CD14-positive monocyte (primary cell): ENCODE data around the gene RECQL5. TPM values are rescaled to one million over a fixed set of nuclear protein-coding genes. Genes with fewer than 3 reads are reported as not detected.

Experiments
- DNase-seq, 3 donors: peaks; one replicate each; pipeline ENCODE4 v3.0.0-alpha.2; 2011 to 2022
- H2AFZ ChIP-seq: 2 replicates; pipeline ENCODE4 v1.6.0; 2012; ENCODE audit warnings: mild to moderate bottlenecking, low read depth, low read length, inconsistent platforms; ENCODE audit not compliant: insufficient read depth, poor library complexity, severe bottlenecking
- H3K27ac ChIP-seq, 2 donors: 1 replicate in 1 of 2; 2 replicates in 1 of 2; pipeline ENCODE4 v1.5.1; 2012 to 2013; ENCODE audit warnings: low read length in 2 of 2, control low read depth in 1 of 2, inconsistent platforms in 1 of 2, low read depth in 1 of 2, mild to moderate bottlenecking in 1 of 2
- H3K27me3 ChIP-seq, 2 donors: one replicate each; pipeline versions ENCODE4 v1.6.0 to v1.6.1; 2011 to 2013; ENCODE audit warnings: low read length in 2 of 2; ENCODE audit not compliant: control insufficient read depth in 2 of 2, insufficient read depth in 2 of 2
- H3K36me3 ChIP-seq, 2 donors: replicated peaks in 1 of 2; 1 replicate in 1 of 2; 2 replicates in 1 of 2; pipeline versions ENCODE4 v1.5.1 to v1.6.1; 2012 to 2013; ENCODE audit warnings: low read length in 2 of 2, control low read depth in 1 of 2, inconsistent platforms in 1 of 2, mild to moderate bottlenecking in 1 of 2; ENCODE audit not compliant: insufficient read depth in 2 of 2, control insufficient read depth in 1 of 2
- H3K4me1 ChIP-seq, 2 donors: 1 replicate in 1 of 2; 2 replicates in 1 of 2; pipeline versions ENCODE4 v1.5.1 to v1.6.1; 2012 to 2013; ENCODE audit warnings: low read length in 2 of 2, control low read depth in 1 of 2, inconsistent platforms in 1 of 2, mild to moderate bottlenecking in 1 of 2, moderate library complexity in 1 of 2; ENCODE audit not compliant: insufficient read depth in 2 of 2, control insufficient read depth in 1 of 2
- H3K4me2 ChIP-seq: replicated peaks from 2 replicates; pipeline ENCODE3; 2012; ENCODE audit warnings: low read length, moderate library complexity, mild to moderate bottlenecking; ENCODE audit not compliant: poor library complexity, severe bottlenecking; ENCODE audit errors: extremely low read depth
- H3K4me3 ChIP-seq, 3 experiments: fragments of 200-600 bp in 1 of 3; sonication (generic) in 1 of 3; replicated peaks in 1 of 3; 1 replicate in 2 of 3; 2 replicates in 1 of 3; pipeline ENCODE4 v1.5.1; 2011 to 2013; ENCODE audit warnings: low read length in 3 of 3, mild to moderate bottlenecking in 3 of 3, control low read depth in 2 of 3, low read depth in 2 of 3, inconsistent platforms in 1 of 3, moderate library complexity in 1 of 3
- H3K79me2 ChIP-seq: 2 replicates; pipeline ENCODE4 v1.6.0; 2012; ENCODE audit warnings: mild to moderate bottlenecking, control low read depth, inconsistent platforms, low read length, moderate library complexity; ENCODE audit not compliant: insufficient read depth
- H3K9ac ChIP-seq: 2 replicates; pipeline ENCODE4 v1.6.0; 2017; ENCODE audit warnings: low read length, mild to moderate bottlenecking; ENCODE audit not compliant: insufficient read depth, poor library complexity, severe bottlenecking
- H3K9me3 ChIP-seq, 2 donors: replicated peaks in 1 of 2; 1 replicate in 1 of 2; 2 replicates in 1 of 2; pipeline versions ENCODE4 v1.5.1 to v1.6.1; 2012 to 2013; ENCODE audit warnings: low read length in 2 of 2, control low read depth in 1 of 2; ENCODE audit not compliant: control insufficient read depth in 1 of 2, insufficient read depth in 1 of 2
- H4K20me1 ChIP-seq: 2 replicates; pipeline ENCODE4 v1.6.0; 2012; ENCODE audit warnings: mild to moderate bottlenecking, low read length, control low read depth, moderate library complexity; ENCODE audit not compliant: insufficient read depth
- H3K27ac Mint-ChIP-seq, 7 donors: one replicate each; pipeline ENCODE4 v1.8.0; 2020; ENCODE audit warnings: mild to moderate bottlenecking in 7 of 7, mixed read lengths in 7 of 7, moderate library complexity in 6 of 7, inconsistent platforms in 2 of 7
- H3K27me3 Mint-ChIP-seq, 3 donors: one replicate each; pipeline ENCODE4 v1.8.0; 2021 to 2022; ENCODE audit warnings: low read depth in 3 of 3, mild to moderate bottlenecking in 3 of 3, mixed read lengths in 3 of 3, moderate library complexity in 3 of 3, inconsistent platforms in 1 of 3
- H3K36me3 Mint-ChIP-seq, 2 donors: one replicate each; pipeline ENCODE4 v1.8.0; 2020; ENCODE audit warnings: mixed read lengths in 2 of 2, inconsistent platforms in 1 of 2, mild to moderate bottlenecking in 1 of 2
- H3K4me1 Mint-ChIP-seq: one replicate; pipeline ENCODE4 v1.8.0; 2020; ENCODE audit warnings: mild to moderate bottlenecking, mixed read lengths
- H3K4me3 Mint-ChIP-seq, 2 donors: one replicate each; pipeline ENCODE4 v1.8.0; 2020; ENCODE audit warnings: mild to moderate bottlenecking in 2 of 2, mixed read lengths in 2 of 2, moderate library complexity in 1 of 2
- H3K9me3 Mint-ChIP-seq, 7 donors: one replicate each; pipeline ENCODE4 v1.8.0; 2020 to 2022; ENCODE audit warnings: mixed read lengths in 7 of 7, mild to moderate bottlenecking in 6 of 7, moderate library complexity in 6 of 7, inconsistent platforms in 2 of 7
- WGBS: methylation state at CpG from one replicate; pipeline ENCODE4 v1.1.5; 2013; ENCODE audit warnings: missing lambda C conversion rate; ENCODE audit not compliant: insufficient coverage; 5-methylcytosine and 5-hydroxymethylcytosine counted together
- intact Hi-C, 2 donors: fragments of 100-400 bp; cut with micrococcal nuclease; formaldehyde crosslinking; loops; one replicate each; pipeline versions ENCODE4 v1.15.0 to v1.15.1; 2023
- polyA plus RNA-seq, 3 donors: library from polyadenylated mRNA; depleted of rRNA in 1 of 3; unstranded in 2 of 3; stranded (reverse) in 1 of 3; fragments of 300-500 nt in 2 of 3; fragments of >200 nt in 1 of 3; fragmentation: Illumina TruSeq in 2 of 3; gene quantifications; 1 replicate in 2 of 3; 2 replicates in 1 of 3; pipeline ENCODE4 v1.2.3, GENCODE V29; 2012 to 2021
- TF ChIP-seq, protein P1 (sequence below): fragments of 200-600 bp; IDR thresholded peaks from one replicate; pipeline ENCODE4 v1.8.0; 2022; ENCODE audit warnings: antibody characterized with exemption, mild to moderate bottlenecking

Gene RECQL5
- polyA plus RNA-seq, 3 donors, result 3.1 to 27.7 (median 4.4) TPM

DNA sequence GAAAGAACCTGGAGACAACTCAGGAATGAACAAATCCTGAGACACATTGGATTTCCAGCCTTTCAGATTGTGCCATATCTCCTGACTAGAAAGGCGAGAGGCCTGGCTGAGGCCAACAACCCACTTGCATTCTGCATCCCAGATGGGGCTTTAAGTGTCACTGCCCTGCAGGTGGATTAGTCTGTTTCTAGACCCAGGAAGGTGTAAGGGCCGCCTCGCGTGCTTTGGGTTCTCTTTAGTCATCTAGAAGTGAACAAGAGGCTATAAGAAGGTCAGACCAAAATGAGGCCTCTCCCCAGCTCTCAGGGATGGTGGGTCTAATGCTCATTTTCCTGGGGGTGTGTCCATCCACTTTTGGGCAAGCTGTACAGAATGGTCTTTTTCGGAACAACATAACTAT, 5.1 kb upstream of the RECQL5 start:
- no peak for DNase-seq
- Mint-ChIP-seq H3K27ac (no peak overlapping the region), H3K27me3 (peaks cover 0 to 1% (median 0%) of the 10 kb centered on the region in 3 donors), H3K36me3 (peaks cover 61 to 66% of the 10 kb centered on the region in 2 donors), H3K9me3 (no peaks in the 10 kb centered on the region), H3K4me1 (peaks cover 4% of the 10 kb centered on the region), H3K4me3 (no peak overlapping the region)
- H4K20me1 ChIP-seq, result peaks cover 16% of the 10 kb centered on the region
- WGBS, result 100% methylated on average over 1 of the region's 5 CpGs
- H3K4me2 ChIP-seq, result no peak overlapping the region
- H3K36me3 ChIP-seq, result peaks cover 43 to 67% of the 10 kb centered on the region in 2 donors
- H3K9me3 ChIP-seq, result no peaks in the 10 kb centered on the region
- no peak overlapping the region for H3K4me3 ChIP-seq
- H3K9ac ChIP-seq, result no peak overlapping the region
- TF ChIP-seq, protein P1, sequence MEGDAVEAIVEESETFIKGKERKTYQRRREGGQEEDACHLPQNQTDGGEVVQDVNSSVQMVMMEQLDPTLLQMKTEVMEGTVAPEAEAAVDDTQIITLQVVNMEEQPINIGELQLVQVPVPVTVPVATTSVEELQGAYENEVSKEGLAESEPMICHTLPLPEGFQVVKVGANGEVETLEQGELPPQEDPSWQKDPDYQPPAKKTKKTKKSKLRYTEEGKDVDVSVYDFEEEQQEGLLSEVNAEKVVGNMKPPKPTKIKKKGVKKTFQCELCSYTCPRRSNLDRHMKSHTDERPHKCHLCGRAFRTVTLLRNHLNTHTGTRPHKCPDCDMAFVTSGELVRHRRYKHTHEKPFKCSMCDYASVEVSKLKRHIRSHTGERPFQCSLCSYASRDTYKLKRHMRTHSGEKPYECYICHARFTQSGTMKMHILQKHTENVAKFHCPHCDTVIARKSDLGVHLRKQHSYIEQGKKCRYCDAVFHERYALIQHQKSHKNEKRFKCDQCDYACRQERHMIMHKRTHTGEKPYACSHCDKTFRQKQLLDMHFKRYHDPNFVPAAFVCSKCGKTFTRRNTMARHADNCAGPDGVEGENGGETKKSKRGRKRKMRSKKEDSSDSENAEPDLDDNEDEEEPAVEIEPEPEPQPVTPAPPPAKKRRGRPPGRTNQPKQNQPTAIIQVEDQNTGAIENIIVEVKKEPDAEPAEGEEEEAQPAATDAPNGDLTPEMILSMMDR, result no peak
- H3K79me2 ChIP-seq, result peaks cover 72% of the 10 kb centered on the region
- no peak overlapping the region for H3K27ac ChIP-seq
- H2AFZ ChIP-seq, result no peak overlapping the region
- no peaks in the 10 kb centered on the region for H3K27me3 ChIP-seq
- intact Hi-C loops, result loop anchor here (2.0 to 5.0 kb wide), 2 partner anchors 40 to 79 kb away; partner anchors contain the start of gene SMIM5 (in 1 of the 2)
- H3K4me1 ChIP-seq, result peaks cover 13 to 18% of the 10 kb centered on the region in 2 donors

DNA sequence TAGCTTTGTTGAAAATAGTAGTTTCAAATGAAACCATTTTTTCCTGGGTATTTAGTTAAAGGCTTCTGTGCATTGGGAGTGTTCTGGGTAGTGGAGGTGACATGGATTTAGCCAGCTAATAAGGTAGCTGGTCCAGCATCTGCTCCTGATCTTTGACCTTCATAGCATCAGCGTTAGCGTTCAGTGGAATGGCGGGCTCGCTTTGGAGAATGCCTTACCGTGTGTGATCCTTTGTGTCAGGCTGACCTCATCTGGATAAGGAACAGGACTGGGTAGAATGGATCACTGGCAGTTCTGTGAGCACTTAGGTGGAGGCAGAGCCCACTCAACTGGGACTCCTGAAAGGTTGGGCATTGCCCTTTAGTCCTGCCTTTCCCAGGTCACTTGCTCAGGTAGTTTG, 3.9 kb upstream of the RECQL5 start:
- intact Hi-C loops, result loop anchor here in 1 of 2 donors (5.0 kb wide), 1 partner anchor 39 kb away; the partner anchor contains the start of gene SMIM5
- Mint-ChIP-seq H3K4me1 (peaks cover 10% of the 10 kb centered on the region), H3K9me3 (no peaks in the 10 kb centered on the region), H3K4me3 (no peak overlapping the region), H3K27me3 (peaks cover 0 to 1% (median 0%) of the 10 kb centered on the region in 3 donors), H3K36me3 (peaks cover 55 to 56% of the 10 kb centered on the region in 2 donors), H3K27ac (peak overlapping the region in 3 of 7 donors; percentile 19 to 58 (median 41))
- peaks cover 16% of the 10 kb centered on the region for H4K20me1 ChIP-seq
- H3K4me1 ChIP-seq, result peaks cover 21 to 28% of the 10 kb centered on the region in 2 donors
- no peak overlapping the region for H2AFZ ChIP-seq
- no peak for DNase-seq
- H3K4me2 ChIP-seq, result no peak overlapping the region
- no peak overlapping the region for H3K27ac ChIP-seq
- no peak overlapping the region for H3K9ac ChIP-seq
- no peaks in the 10 kb centered on the region for H3K27me3 ChIP-seq
- TF ChIP-seq, protein P1, result no peak
- H3K36me3 ChIP-seq, result peaks cover 41 to 56% of the 10 kb centered on the region in 2 donors
- H3K4me3 ChIP-seq, result no peak overlapping the region
- 91% methylated on average over 5 of the region's 5 CpGs for WGBS
- H3K79me2 ChIP-seq, result peaks cover 70% of the 10 kb centered on the region
- no peaks in the 10 kb centered on the region for H3K9me3 ChIP-seq
